Activated T-cell treated with anti-CD3 and anti-CD28 coated beads for 48 hours (primary cell): ENCODE data around the gene PYHIN1.
A peak's percentile ranks its signal among the peaks of the same experiment; 100 is the strongest.

Experiments
- DNase-seq: peaks from one replicate; pipeline ENCODE4 v3.0.0-alpha.2; 2020; ENCODE audit warnings: low read depth

The PYHIN1 gene

DNA sequence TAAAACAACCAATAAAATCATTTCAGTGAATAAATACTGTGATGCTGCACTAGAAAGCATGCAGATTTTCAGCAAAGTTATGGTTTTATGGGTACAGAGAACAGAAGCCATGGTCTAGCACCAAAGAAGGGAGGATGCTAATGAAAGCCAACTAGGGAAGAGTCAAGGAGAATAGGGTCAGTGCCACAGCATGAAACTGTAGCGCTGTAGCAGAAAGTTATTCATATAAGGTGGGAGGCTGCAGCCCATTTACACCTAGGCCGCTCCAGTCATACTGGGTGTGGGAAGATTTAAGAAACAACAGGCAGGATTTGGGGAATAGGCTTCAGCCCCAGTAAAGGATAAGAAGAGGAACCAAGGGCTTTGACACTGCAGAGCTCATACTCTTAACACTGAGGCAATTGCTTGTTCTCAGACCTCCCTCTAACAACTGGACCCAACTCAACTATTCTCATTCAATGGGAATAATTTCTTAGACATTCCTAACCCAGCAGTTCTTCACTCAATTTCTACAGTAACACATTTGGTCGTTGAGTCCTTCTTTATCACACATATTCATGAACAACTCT, 82.7 kb downstream of the PYHIN1 start:
- no peak for DNase-seq

- no peak for DNase-seq
Measured at GRCh38 chr1:159014851-159015250, 83.5 kb downstream of the PYHIN1 start.

GRCh38 chr1:159015440-159015909, 84.1 kb downstream of the PYHIN1 start:
- DNase-seq, result peak; percentile 59

GRCh38 chr1:159023723-159024122, 92.4 kb downstream of the PYHIN1 start:
- DNase-seq, result no peak

DNA sequence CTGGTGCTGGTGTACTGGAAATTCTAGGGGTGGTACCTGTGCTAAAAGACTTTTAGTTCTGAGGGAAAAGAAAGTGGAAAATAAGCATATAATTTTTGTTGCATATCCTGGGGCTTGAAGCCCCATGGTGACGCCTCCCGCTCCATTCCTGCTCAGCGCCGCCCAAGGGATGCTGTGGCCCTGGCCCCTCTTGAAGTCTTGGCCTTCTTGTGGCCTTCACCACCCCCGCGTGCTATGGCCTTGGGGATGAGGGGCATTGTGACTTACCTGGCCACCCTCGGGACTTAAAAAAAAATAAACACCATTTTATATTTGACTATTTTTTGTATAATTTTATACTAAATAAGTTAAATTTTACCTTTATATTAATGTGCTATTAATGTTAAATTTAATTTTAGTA, 93.7 kb downstream of the PYHIN1 start:
- no peak for DNase-seq
